Stimulated activated CD8-positive, alpha-beta memory T cell treated with anti-CD3 and anti-CD28 coated beads, Interleukin-4, amount 100 ng/mL, for 1 hour (primary cell): ENCODE measurements around the gene SLC46A3.
"Not testable (repeated sequence)": the region's sequence is repeated elsewhere in the genome, so short reads cannot be mapped to it uniquely, and the experiment has no call there.

Source experiments
- DNase-seq, 2 donors: peaks; one replicate each; pipeline ENCODE4 v3.0.0-alpha.2; 2020; ENCODE audit warnings: low read depth in 2 of 2, low spot score in 1 of 2

SLC46A3 gene

DNA sequence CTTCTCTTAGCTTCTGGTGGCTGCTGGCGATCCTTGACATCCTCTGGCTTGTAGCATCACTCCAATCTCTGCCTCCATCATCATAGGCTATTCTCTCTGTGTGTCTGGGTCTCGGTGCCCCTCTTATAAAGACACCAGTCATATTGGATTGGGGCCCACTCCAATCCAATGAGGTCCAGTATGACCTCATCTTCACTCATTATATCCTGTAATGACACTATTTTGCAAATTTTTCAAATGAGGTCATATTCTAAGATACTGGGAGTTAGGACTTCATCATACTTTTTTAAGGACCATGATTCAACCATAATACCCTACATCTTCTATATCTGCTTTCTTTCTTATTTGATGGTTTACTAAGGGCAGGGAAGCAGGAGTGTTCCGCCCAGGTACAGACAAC, 12.0 kb upstream of the SLC46A3 start:
- DNase-seq = no peak

DNA sequence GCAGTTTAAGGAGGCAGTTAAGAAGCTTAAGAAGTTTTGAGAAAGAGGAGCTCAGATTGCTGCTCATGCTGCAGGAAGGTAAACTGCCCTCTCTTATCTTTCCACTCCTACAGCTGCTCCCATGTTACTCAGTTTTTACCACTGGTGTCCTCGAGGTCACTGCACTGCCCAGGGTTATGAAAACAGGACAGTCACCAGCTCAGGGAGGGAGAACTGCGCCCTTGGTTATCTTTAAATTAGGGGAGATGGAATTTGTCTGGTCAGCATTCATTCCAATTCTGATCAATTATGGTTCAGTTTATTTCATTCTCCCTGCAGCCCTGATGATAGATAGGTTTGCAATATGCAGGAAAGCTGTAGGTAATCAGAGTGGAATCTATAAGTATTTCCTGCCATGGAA, 10.8 kb upstream of the SLC46A3 start:
- no peak for DNase-seq

DNA sequence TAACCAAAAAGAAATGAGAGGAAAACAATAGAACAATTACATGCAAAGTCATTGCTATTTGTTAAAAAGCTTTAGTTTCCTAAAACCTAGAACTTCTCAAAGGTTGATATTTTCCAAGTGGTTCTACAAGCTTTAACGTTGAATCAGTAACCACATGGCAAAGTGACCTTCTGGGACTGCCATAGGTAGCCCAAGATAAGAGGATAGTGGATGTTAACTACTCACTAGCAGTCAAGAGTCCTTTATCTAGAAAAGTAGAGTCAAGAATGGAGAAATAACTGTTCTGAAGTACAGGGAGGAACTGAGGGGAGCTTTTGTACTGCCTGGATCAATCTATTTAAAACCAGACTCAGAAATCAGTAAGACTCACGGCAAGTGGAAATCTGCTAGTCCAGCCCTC, 9.9 kb upstream of the SLC46A3 start:
- DNase-seq = no peak

DNA sequence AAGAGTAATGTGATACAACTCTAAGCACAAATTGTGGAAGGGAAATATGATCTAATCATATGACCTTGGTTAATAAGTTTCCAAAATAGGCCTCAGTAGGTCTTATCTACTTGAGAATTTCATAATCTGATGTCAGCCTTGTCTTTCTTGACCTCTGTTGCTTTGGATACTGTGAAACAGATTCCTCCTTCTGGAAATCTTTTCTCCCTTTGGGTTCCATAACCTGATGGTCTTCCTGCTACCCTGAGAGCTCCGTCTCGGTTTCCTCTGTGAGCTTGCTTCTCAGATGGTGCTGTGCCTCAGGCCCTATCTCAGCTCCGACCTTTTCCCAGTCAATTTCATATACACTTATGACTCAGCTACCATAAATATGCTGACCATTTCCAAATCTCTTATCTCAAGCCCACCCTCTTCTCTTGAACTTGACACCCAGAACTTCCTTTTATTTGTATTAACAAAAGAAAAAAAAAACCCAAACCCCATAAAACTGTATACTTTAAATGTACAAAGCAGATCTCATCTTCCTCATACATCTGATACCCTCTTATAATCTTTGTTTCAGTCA, 6.4 kb upstream of the SLC46A3 start:
- DNase-seq = no peak

DNA sequence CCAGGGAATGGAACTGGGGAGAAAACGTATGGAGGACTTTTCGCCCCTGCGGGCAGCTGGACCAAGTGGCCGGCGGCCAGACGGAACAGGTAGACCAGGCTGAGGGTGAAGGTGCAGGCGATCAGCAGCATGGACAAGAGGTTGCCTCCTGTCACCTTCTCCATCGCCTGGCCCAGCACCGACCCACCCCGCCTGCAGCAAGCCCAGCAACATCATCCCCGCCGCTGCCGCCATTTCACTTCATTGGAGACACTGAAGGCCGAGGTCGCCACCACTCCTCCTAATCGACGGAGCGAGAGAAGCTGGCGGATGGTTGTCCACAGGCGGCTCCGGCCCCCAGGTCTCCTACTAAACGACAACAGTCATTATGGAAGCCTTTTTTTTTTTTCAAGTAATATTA, 5.0 kb upstream of the SLC46A3 start:
- no peak for DNase-seq

DNA sequence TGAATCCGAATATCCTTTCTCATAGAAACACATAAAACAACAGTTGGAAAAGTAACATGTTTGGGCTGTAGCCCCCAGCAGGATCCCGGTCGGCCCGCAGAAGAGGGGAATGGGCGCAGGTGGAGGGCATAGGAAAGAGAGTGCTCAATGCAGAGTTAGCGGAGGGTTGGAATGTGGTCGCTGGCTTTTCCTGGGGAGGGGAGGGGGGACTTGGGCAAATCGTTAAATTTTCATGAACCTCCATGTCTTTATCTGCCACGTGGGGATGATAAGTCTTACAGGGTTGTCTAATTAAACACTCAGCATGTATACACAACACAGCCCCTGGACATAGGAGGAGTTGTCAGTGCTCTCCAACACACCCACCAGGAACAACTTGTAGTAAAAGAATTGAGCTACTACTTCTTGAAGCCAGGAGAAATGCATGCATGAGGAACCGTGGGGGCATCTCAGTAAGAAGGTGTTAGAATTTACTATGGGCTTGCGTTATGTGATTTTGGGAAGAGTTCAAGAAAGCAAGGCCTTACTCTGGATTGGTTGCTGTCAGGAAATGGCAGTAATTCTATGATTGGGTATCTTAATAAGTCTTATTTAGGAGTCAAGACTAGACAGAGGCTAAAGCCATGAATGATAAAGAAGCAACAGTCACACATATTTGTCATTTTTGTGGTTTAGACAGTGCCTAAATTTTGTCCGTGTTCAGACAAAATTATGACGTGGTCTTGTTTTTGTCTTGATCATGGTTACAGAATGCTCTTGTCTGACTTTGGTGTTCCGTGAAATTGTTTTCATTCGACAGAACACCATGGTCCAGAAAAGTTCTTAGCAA, 671 bp upstream of the SLC46A3 start:
- no peak for DNase-seq

DNA sequence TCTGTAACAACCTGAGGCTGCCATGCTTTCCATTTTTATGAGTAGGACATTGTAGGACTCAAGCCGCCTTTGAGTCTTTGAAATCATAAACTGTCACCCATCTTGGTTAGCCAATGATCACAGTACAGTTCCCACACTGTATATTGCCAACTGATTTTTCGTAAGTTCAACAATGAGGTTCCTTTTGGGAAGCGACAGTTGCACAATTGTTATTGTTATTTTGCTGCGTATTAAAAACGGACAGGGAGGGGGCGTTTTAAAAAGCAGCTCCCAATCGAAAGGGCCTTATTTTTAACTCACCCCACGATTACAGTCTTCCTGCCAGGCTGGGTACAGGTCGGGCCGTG, 601 bp downstream of the SLC46A3 start:
- no peak for DNase-seq

DNA sequence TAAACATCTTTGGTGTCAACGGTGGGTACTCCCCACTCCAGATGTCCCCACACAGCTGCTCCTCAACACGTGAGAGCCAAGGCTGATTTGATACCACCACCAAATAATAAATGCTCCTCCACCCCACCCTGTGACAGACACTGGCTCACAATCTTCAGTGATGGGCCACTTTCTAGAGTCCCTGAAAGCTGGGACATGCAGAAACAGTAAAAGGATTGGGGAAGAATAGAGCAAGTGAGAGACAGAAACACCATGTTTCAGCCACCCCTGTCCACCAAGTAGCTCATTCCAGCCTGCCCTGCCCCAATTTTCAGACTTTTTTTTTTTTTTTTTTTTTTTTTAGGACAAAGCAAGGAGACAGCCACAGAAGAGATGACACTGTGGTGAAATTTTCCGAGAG, 1.6 kb downstream of the SLC46A3 start:
- DNase-seq = no peak

DNA sequence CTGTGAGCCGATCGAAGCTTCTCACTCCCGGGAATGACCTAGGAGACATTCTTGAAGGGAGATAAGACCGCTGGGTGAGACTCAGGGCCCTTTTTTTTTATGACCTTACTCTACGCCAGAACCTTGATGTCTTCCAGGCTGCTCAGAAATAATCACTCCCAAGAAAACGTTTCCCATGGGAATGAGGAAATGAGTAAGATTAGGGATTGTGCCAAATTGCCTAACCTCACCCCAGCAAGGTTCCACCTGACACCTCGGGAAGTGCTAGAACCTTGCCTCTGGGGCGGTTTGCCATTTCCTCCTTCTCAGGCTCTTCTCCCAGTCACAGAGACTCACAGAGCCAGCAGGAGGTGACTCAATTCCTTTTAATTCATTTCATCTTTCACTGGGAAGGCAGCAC, 2.3 kb downstream of the SLC46A3 start:
- DNase-seq = no peak

DNA sequence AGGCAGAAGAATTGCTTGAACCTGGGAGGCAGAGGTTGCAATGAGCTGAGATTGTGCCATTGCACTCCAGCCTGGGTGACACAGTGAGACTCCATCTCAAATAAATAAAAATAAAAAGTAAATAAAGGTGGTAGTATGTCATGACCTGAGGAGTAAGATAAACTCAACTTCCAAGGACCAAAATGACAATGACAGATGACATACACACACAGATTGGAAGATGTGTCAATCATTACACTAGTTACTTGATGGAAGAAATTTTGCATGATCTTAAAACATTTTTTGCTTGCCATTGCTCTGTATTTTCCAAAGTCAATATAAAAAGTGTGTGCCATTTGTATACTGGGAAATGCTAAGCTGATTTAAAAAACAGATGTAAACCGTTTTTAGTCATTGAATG, 4.1 kb downstream of the SLC46A3 start:
- no peak for DNase-seq

DNA sequence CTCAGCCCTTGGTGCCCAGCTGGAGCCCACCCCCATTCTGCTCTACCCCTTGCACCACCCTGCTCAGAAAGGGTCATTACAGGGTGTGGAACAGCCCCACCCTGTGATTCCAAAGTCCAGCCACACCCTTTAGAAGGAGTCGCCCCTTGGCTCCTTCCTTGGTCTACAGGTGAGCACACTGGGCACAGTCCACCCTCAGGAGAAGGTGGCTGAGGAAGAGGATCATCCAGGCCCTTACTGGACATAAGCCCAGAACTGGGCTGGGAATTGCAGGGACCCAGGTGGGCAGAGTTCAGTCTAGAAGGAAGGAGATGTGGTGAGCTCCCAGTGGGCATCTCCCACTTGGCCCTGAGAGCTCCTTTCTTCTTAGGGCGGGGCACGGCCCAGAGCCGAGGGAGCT, 8.6 kb downstream of the SLC46A3 start:
- DNase-seq = no peak

DNA sequence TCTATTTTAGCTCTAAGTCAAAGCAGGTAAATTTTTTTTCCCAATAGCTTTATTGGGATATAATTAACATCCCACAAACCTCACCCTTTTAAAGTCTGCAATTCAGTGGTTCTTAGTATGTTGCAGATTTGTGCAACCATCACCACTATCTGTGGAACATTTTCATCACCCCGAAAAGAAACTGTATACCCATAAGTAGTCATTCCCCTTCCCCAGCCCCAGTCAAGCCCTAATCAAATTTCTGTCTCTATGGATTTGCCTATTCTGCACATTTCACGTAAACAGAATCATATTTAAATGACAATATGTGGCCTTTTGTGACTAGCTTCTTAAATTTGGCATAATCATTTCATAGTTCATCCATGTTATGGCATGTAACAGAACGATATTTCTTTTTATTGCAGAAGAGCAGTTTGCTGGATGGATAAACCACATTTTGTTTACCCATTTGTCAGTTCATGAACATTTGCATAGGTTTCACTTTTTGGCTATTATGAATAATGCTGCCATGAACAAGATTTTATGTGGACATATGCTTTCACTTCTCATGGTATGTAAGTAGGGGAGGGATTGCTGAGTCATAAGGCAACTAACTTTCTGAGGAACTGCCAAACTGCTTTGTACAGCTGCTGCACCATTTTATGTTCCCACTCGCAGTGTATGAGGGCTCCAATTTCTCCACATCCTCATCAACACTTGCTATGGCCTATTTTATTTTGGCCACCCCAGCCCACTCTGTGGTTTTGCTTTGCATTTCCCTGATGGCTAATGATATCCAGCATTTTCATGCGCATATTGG, 10.9 kb downstream of the SLC46A3 start:
- DNase-seq = no peak

DNA sequence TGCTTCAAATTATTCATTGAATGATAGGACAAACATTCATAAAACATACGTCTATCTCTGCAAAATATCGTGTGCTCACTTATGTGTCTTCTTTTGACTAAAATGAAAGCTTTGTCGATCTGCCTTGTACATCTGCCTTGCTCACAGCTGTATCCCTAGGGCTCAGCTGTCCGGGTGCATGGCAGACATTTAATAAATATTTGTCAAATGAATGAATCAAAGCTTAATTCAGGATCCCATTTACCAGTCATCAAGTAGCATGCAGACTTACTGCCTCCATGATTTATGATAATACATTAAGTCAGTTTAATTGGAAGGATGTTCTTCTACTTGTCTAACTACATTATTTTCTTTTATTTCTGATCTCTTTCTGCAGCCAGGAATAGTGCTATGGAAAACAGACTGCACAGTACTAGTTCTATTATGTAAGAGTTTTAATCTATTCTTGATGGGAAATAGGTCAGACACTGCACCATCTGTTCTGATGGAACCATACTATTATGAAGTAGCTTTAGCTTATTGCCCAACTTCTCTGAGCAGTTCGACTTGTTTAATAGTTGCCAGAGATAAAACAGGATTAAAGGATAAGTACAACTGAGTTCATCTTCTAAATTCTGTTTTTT, 13.2 kb downstream of the SLC46A3 start:
- no peak for DNase-seq

DNA sequence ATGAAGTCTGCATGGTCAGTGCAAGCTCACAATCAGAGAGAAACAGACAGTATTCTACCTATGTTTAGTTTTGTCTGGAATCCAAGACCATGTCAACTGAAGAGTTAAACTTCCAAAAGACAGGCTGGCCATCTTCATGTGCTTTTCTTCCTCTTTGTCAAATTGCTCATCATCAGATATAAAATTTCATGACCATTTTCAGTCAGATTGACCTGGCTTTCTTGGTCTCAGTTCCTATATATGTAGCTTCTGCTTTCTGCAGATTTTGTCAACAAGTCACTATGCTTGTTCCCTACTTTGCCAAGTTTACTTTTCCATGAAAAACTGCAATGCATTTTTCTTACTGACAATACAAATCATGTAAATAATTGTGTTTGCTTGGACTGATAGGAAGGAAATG, 13.9 kb downstream of the SLC46A3 start:
- DNase-seq = no peak

DNA sequence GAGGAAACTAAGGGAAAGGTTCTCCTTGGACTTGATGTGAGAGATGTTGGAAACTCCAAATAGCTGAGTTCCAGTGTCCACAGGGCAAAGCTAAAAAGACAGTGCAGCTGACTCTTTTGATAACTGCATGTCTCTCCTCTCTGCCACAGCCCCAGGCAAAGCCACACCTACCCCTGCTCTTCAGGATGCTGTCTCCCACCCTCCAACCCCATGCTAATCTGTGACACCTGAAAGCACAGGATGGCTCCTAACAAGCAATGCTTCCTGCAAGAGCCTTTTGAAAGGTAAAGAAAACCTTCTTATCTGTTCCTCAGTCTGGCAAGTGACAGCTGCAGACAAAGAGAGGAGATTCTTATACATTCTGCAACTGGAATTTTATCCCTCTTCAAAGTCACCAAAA, 14.5 kb downstream of the SLC46A3 start:
- no peak for DNase-seq

DNA sequence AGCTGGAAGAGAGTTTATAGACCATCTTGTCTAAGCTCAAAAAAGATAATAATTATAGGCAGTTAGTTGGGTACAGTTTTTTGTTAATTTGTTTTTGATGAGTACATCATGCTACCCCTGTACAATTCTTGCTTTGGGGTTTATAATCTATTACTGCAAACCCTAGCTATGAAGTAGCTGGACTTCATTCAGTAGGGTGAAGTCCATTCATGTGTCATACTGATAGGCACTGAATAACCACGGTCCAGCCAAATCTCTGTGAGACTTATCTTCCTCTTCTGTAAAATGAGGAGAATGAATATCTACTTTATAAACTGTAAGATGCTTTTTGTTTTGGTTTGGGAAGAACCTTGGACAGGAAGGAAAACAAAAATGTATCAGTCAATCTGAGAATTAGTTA, 19.5 kb downstream of the SLC46A3 start:
- no peak for DNase-seq

DNA sequence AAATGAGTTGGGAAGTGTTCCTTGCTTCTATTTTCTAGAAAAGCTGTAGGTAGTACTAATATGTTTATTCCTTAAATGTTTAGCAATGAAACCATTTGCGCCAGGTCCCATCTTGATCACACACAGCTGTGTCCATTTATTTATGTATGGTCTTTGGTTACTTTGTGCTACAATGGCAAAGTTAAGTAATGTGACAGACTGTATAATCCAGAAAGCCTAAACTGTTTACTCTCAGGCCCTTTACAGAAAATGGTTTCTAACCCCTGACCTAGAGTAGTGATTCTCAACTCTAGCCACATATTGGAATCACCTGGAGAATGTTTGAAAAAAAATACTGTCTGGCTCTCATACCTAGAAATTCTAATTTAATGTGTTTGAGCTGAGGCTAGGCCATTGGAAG, 21.3 kb downstream of the SLC46A3 start:
- no peak for DNase-seq

DNA sequence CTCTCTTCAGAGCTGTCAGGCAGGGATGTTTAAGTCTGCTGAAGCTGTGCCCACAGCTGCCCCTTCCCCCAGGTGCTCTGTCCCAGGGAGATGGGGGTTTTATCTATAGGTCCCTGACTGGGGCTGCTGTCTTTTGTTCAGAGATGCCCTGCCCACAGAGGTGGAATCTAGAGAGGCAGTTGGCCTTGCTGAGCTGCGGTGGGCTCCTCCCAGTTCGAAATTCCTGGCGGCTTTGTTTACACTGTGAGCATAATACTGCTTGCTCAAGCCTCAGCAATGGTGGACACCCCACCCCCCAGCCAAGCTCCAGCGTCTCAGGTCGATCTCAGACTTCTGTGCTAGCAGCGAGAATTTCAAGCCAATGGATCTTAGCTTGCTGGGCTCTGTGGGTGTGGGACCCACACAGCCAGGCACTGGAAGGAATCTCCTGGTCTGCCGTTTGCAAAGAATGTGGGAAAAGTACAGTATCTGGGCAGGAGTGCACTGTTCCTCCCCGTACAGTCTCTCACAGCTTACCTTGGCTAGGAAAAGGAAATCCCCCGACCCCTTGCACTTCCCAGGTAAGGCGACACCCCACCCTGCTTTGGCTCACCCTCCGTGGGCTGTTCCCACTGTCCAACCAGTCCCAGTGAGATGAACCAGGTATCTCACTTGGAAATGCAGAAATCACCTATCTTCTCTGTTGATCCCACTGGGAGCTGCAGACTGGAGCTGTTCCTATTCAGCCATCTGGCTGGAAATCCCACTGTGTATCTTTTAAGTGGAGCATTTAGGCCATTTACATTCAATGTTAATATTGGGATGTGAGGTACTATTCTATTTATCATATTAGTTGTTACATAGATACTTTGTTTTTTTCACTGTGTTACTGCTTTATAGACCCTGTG, 24.9 kb downstream of the SLC46A3 start:
- not testable (repeated sequence) for DNase-seq

DNA sequence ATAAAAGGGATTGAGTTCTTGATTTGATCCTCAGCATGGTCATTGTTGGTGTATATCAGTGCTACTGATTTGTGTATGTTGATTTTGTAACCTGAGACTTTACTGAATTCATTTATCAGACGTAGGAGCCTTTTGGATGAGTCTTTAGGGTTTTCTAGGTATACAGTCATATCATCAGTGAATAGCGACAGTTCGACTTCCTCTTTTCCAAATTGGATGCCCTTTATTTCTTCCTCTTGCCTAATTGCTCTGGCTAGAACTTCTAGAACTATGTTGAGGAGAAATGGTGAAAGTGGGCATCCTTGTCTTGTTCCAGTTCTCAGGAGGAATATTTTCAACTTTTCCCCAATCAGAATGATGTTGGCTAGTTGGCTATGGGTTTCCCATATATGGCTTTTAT, 32.9 kb downstream of the SLC46A3 start:
- DNase-seq = no peak

DNA sequence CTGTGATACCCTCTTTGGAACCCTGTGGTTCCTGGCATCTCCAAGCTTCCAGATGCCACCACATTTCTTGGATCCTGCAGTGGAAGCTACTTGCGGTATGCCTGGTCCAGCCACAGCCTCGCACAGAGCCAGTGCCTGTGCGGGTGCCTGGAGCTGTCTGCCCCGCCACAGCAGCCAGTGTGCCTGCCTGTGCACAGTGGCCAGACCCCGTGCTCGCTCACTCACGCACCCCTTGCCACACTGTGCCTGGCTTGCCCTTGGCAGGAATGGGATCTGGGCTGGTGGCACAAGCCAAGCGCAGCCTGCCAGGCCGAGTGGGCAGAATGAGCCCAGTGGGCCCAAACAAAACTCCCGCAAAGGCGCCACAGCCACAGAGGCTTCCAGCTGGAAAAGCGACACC, 33.7 kb downstream of the SLC46A3 start:
- DNase-seq = no peak

DNA sequence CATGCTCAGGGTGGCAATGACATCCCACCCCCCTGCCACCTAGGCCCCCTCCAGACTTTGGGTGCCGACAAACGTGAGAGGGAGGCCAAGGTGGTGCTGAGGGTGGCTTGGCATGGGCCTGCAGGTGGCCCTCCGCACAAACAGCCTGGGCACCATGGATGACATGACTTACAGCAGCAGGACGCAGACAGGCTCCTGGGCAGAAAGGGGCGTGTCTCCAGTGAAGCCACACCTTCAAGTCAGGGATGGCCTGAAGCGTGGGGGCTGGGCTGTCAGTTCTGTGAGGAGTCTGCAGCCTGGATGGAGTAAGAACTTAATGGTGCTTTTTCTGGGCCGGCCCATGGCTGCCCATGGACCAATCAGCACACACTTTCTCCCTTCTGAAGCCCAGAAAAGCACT, 34.5 kb downstream of the SLC46A3 start:
- DNase-seq = no peak
